ENCODE measurements around the gene SCFD2. TPM values are rescaled to one million over a fixed set of nuclear protein-coding genes. Genes with fewer than 3 reads are reported as not detected.

The SCFD2 gene
- total and polyA plus RNA-seq, 4 donors: 4.3 to 28.8 (median 7.4) TPM

DNA sequence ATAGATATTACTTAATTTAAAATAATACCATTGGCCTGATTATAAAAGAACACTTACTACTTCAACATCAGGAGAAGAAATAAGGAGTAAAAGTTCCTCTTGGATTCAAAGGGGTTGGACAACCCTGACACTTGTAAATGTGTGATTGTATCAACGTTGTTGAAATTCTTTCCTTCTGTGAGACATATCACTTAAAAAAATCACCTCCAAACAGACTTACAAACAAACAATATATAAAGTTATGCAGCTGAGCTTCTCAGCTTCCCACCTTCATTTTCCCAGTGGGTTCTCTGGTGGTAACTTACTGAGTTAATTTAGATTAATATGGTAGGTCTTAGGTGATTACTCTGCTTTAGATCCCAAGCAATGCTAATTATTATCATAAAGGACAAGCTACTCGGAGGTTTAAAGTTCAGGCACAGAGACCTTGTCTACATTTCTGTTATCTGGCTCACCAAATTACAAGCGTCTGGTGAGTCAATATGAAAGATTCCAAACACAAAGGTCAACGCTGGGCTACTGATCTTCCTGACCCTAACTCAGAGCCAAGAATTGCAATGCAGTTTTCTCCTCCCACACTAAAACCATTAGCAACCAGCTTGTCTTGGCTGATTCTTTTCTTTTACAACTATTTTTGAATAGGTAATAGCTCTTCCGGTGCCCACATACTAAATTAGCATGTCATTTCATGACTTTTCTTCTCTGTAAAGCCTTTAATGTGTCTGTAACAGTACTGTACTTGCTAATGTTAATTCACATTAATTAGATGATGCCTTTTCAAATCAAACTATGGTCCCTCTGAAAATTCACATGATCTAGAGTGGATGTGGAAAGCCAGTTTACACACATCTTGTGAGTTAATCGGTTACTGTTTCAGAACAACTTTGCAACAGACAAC, 346.1 kb downstream of the SCFD2 start:
- WGBS: 20% methylated on average over 6 of the region's 6 CpGs
- Histone ChIP-seq H3K36me3 (ENCODE audit: control insufficient read depth in 4 of 4, insufficient read depth in 3 of 4, low read depth in 1 of 4, low read length in 3 of 4) (no peaks in the 10 kb centered on the region), H3K4me1 (ENCODE audit: control insufficient read depth in 4 of 4, insufficient read depth in 4 of 4, low read length in 3 of 4) (peaks cover 4 to 20% (median 17%) of the 10 kb centered on the region in 4 donors), H3K4me3 (ENCODE audit: low read depth in 1 of 3, low read length in 3 of 3) (no peak overlapping the region), H3K27me3 (ENCODE audit: control insufficient read depth in 4 of 4, insufficient read depth in 4 of 4, low read length in 3 of 4) (no peaks in the 10 kb centered on the region), H3K27ac (ENCODE audit: low read depth in 1 of 2, low read length in 2 of 2) (peak overlapping the region; percentile 15 to 39), H3K9ac (ENCODE audit: low read depth in 1 of 2, low read length in 2 of 2) (peak overlapping the region in 1 of 2 donors; percentile 47), H3K9me3 (ENCODE audit: control insufficient read depth in 4 of 4, low read length in 3 of 4) (no peaks in the 10 kb centered on the region)
- peak; percentile 84 for TF ChIP-seq SP1 (IDR thresholded peaks at IDR 0.05)
- TF ChIP-seq HNF4A (conservative IDR thresholded peaks at IDR 0.05): peak; percentile 88 to 91
- TF ChIP-seq ZBTB33 (IDR thresholded peaks at IDR 0.05): peak; percentile 82
- peak; percentile 55 for TF ChIP-seq FOXA1 (IDR thresholded peaks at IDR 0.05)
- peak in 1 of 2 donors; percentile 35 for TF ChIP-seq GABPA (IDR thresholded peaks at IDR 0.05 in 1 of 2, conservative IDR thresholded peaks at IDR 0.05 in 1 of 2)
- peak in 1 of 2 donors; percentile 70 for TF ChIP-seq EGR1 (IDR thresholded peaks at IDR 0.05; ENCODE audit: low read depth in 2 of 2)
- peak; percentile 62 to 71 for TF ChIP-seq RAD21 (IDR thresholded peaks at IDR 0.05)
- TF ChIP-seq TAF1 (conservative IDR thresholded peaks at IDR 0.05): no peak
- peak; percentile 97 for TF ChIP-seq RXRA (IDR thresholded peaks at IDR 0.05)
- TF ChIP-seq, protein P1, sequence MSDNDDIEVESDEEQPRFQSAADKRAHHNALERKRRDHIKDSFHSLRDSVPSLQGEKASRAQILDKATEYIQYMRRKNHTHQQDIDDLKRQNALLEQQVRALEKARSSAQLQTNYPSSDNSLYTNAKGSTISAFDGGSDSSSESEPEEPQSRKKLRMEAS (IDR thresholded peaks at IDR 0.05): peak; percentile 46
- TF ChIP-seq NR2F2 (IDR thresholded peaks at IDR 0.05): peak; percentile 99
- peak; percentile 54 to 91 for TF ChIP-seq JUND (IDR thresholded peaks at IDR 0.05)
- TF ChIP-seq FOXA2 (IDR thresholded peaks at IDR 0.05): peak; percentile 90
- TF ChIP-seq, protein P2, sequence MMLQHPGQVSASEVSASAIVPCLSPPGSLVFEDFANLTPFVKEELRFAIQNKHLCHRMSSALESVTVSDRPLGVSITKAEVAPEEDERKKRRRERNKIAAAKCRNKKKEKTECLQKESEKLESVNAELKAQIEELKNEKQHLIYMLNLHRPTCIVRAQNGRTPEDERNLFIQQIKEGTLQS (IDR thresholded peaks at IDR 0.05): no peak
- TF ChIP-seq YY1 (IDR thresholded peaks at IDR 0.05): peak; percentile 72
- TF ChIP-seq CTCF (IDR thresholded peaks at IDR 0.05; ENCODE audit: low read depth, low read length, missing input control): no peak
- peak; percentile 50 for TF ChIP-seq HNF4G (IDR thresholded peaks at IDR 0.05)
- peak; percentile 64 for TF ChIP-seq REST (IDR thresholded peaks at IDR 0.05)
- no peak for DNase-seq (ENCODE audit: low spot score)
